Measurements from ENCODE around the gene HERPUD1. TPM values are rescaled to one million over a fixed set of nuclear protein-coding genes. Genes with fewer than 3 reads are reported as not detected.

HERPUD1 gene
- total RNA-seq, 1 experiment from 2014 or later: 28.9 TPM

GRCh38 chr16:56994311-56994710, 62.4 kb downstream of the HERPUD1 start:
- Histone ChIP-seq H2BK5ac (ENCODE audit: insufficient read length, low read length) (no peak overlapping the region), H3K9ac (ENCODE audit: extremely low read depth, insufficient read length, low read length) (no peak overlapping the region), H3K9me3 (ENCODE audit: control insufficient read depth, low read depth, low read length) (no peaks in the 10 kb centered on the region), H3K79me2 (ENCODE audit: insufficient read depth, low read length) (no peaks in the 10 kb centered on the region), H4K5ac (ENCODE audit: insufficient read length, low read depth, low read length) (no peak overlapping the region), H3K27me3 (ENCODE audit: insufficient read depth, low read length) (no peaks in the 10 kb centered on the region; the same call in 1 of the 2 replicates), H3K4me2 (ENCODE audit: insufficient read depth, insufficient read length, low read length) (no peak overlapping the region), H2AK5ac (ENCODE audit: insufficient read length, low read length) (no peak overlapping the region), H4K8ac (replicated peaks; ENCODE audit: insufficient read length, low read depth, low read length) (no peak overlapping the region), H3K4me1 (ENCODE audit: insufficient read depth, low read length) (no peaks in the 10 kb centered on the region), H4K20me1 (ENCODE audit: control insufficient read depth, insufficient read depth, insufficient read length) (no peaks in the 10 kb centered on the region), H4K91ac (ENCODE audit: insufficient read length, low read depth, low read length) (no peak overlapping the region), H3K56ac (ENCODE audit: insufficient read length, low read depth, low read length) (no peak overlapping the region), H3T11ph (ENCODE audit: low read length) (no peak overlapping the region), H3K4ac (ENCODE audit: low read depth, low read length) (no peak overlapping the region), H2BK15ac (ENCODE audit: low read depth, low read length) (no peak overlapping the region), H2BK12ac (ENCODE audit: insufficient read length, low read depth, low read length) (no peak overlapping the region), H3K18ac (ENCODE audit: insufficient read length, low read depth, low read length) (no peak overlapping the region), H3K14ac (ENCODE audit: insufficient read depth, low read length) (no peak overlapping the region), H2BK20ac (ENCODE audit: low read depth, low read length, poor library complexity, severe bottlenecking) (no peak overlapping the region), H3K23ac (ENCODE audit: insufficient read length, low read depth, low read length) (no peak overlapping the region), H3K79me1 (ENCODE audit: insufficient read depth, low read depth, low read length, poor library complexity, severe bottlenecking) (no peaks in the 10 kb centered on the region), H3K27ac (ENCODE audit: insufficient read length, low read depth, low read length) (no peak overlapping the region), H2AFZ (ENCODE audit: low read length) (no peak overlapping the region), H2BK120ac (ENCODE audit: low read depth, low read length, poor library complexity, severe bottlenecking) (no peak overlapping the region), H3K23me2 (ENCODE audit: insufficient read length, low read depth, low read length, poor library complexity, severe bottlenecking) (peaks cover 2% of the 10 kb centered on the region)
- Mint-ChIP-seq H3K27ac (no peak overlapping the region), H3K9me3 (no peaks in the 10 kb centered on the region), H3K4me3 (no peak overlapping the region), H3K36me3 (ENCODE audit: insufficient read depth in 1 of 3, low read depth in 3 of 3) (no peaks in the 10 kb centered on the region; a peak in 1 of 7 replicates), H3K4me1 (peaks cover 13 to 22% of the 10 kb centered on the region in 2 experiments), H3K27me3 (ENCODE audit: low read depth) (peaks cover 47% of the 10 kb centered on the region)
- no CpG with 5 or more reads among the region's 5 CpGs for WGBS (ENCODE audit: extremely low coverage, insufficient read length, low lambda C conversion rate)
- no peak for TF ChIP-seq CTCF (conservative IDR thresholded peaks at IDR 0.05)
- DNase-seq: no peak

Small RNA genes within 50 kb of the gene (microRNA-seq; reads per million reads assigned to microRNA genes)
- gene MIR6863 (ENCODE audit: borderline microRNAs expressed): not detected

Other genes with a start within 250 kb of the HERPUD1 start
- gene MT1X, start 249.7 kb upstream of the HERPUD1 start, total RNA-seq (2021): 32.1 and 41.9 TPM in 2 replicates
- 165 and 167 TPM in 2 replicates for gene NUP93, start 202.0 kb upstream of the HERPUD1 start, total RNA-seq (2021)
- not detected in 2 replicates for gene SLC12A3, start 66.9 kb upstream of the HERPUD1 start, total RNA-seq (2021)
- not detected in 2 replicates for gene CETP, start 29.8 kb downstream of the HERPUD1 start, total RNA-seq (2021)
- 1.6 and 2.4 TPM in 2 replicates for gene NLRC5, start 57.4 kb downstream of the HERPUD1 start, total RNA-seq (2021)
- gene CPNE2, start 160.4 kb downstream of the HERPUD1 start, total RNA-seq (2021): 8.0 and 8.1 TPM in 2 replicates

Data from H9 (cell line).